ENCODE data around the gene SPATA31E1.

DNA sequence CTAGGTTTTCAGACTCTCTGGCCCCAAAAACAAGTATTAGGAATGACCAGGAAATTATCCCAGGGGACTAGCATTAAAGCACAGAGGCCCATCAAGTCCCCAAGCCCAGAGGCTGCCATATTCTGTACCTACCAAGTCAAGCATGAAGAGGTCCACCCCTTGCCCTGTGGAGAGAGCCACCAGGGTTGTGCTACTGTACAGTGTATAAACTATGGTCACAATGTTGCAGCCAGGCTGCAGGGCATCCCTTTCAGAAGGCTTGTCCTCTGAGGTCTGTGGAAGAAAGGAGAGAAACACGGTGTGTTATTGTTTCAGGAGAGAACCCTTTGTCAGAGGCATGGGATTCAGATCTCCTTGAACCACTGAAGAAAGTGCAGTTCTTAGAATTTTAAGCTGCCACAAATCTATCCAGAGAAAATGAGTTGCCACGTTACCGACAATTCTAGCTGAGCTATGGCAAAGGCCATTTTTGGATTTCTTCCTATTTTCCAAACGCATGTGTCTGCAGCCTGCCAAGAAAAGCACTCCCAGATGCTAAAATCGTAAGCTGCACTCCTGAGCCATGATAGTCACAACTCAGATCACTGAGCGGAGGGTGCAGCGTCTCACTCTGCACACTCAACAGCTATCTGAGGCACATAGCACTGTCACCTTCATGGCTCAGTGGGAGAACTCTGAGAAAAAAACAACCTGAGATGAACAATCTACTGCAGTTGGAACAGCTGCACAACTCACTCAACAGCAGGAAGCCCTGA, 45.5 kb upstream of the SPATA31E1 start:
- TF ChIP-seq SMAD4 (CRISPR knock-in tag; conservative IDR thresholded peaks at IDR 0.05) = no peak
- no peak for TF ChIP-seq CEBPB (tag; IDR thresholded peaks at IDR 0.05)
- TF ChIP-seq, protein P1, sequence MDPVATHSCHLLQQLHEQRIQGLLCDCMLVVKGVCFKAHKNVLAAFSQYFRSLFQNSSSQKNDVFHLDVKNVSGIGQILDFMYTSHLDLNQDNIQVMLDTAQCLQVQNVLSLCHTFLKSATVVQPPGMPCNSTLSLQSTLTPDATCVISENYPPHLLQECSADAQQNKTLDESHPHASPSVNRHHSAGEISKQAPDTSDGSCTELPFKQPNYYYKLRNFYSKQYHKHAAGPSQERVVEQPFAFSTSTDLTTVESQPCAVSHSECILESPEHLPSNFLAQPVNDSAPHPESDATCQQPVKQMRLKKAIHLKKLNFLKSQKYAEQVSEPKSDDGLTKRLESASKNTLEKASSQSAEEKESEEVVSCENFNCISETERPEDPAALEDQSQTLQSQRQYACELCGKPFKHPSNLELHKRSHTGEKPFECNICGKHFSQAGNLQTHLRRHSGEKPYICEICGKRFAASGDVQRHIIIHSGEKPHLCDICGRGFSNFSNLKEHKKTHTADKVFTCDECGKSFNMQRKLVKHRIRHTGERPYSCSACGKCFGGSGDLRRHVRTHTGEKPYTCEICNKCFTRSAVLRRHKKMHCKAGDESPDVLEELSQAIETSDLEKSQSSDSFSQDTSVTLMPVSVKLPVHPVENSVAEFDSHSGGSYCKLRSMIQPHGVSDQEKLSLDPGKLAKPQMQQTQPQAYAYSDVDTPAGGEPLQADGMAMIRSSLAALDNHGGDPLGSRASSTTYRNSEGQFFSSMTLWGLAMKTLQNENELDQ (CRISPR knock-in tag; IDR thresholded peaks at IDR 0.05; ENCODE audit: borderline replicate concordance) = no peak
- TF ChIP-seq RFX5 (IDR thresholded peaks at IDR 0.05; ENCODE audit: low read depth, low read length) = no peak
- TF ChIP-seq KDM4B (IDR thresholded peaks at IDR 0.05; ENCODE audit: borderline replicate concordance in 2 of 2, low read depth in 1 of 2) = no peak
- TF ChIP-seq TEAD4 (IDR thresholded peaks at IDR 0.05; ENCODE audit: low read length) = no peak
- no peak for TF ChIP-seq TEAD4 (CRISPR knock-in tag; IDR thresholded peaks at IDR 0.05; ENCODE audit: borderline replicate concordance)
- no peak for TF ChIP-seq ZNF124 (CRISPR knock-in tag; IDR thresholded peaks at IDR 0.05)
- no peak for TF ChIP-seq ELF4 (CRISPR knock-in tag; IDR thresholded peaks at IDR 0.05)
- TF ChIP-seq FOXA1 (IDR thresholded peaks at IDR 0.05; ENCODE audit: borderline replicate concordance) = no peak
- TF ChIP-seq POLR2AphosphoS2 (IDR thresholded peaks at IDR 0.05; ENCODE audit: low read length) = no peak

Measured in K562 (cell line).